ENCODE data around the gene MCOLN2.

Gene MCOLN2

GRCh38 chr1:84982395-84982794, 14.5 kb downstream of the MCOLN2 start:
- DNase-seq, result no peak

GRCh38 chr1:84975035-84975434, 21.9 kb downstream of the MCOLN2 start:
- DNase-seq, result no peak

GRCh38 chr1:84973498-84974334, 23.2 kb downstream of the MCOLN2 start:
- no peak for DNase-seq

- DNase-seq, result no peak
Observed at GRCh38 chr1:84972377-84972987, 24.4 kb downstream of the MCOLN2 start.

GRCh38 chr1:84971957-84972356, 25.0 kb downstream of the MCOLN2 start:
- no peak for DNase-seq

- no peak for DNase-seq
Observed at GRCh38 chr1:84969489-84970250, 27.2 kb downstream of the MCOLN2 start.

GRCh38 chr1:84968865-84969264, 28.0 kb downstream of the MCOLN2 start:
- DNase-seq, result no peak

GRCh38 chr1:84968101-84968500, 28.8 kb downstream of the MCOLN2 start:
- no peak for DNase-seq

- no peak for DNase-seq
Observed at GRCh38 chr1:84967666-84968065, 29.2 kb downstream of the MCOLN2 start.

- no peak for DNase-seq
Observed at GRCh38 chr1:84963021-84963420, 33.9 kb downstream of the MCOLN2 start.

- DNase-seq, result no peak
Observed at GRCh38 chr1:84961316-84961715, 35.6 kb downstream of the MCOLN2 start.

- no peak for DNase-seq
Observed at GRCh38 chr1:84960371-84960770, 36.5 kb downstream of the MCOLN2 start.

- DNase-seq, result no peak
Observed at GRCh38 chr1:84959294-84959693, 37.6 kb downstream of the MCOLN2 start.

GRCh38 chr1:84957966-84958365, 38.9 kb downstream of the MCOLN2 start:
- no peak for DNase-seq

GRCh38 chr1:84956655-84957054, 40.3 kb downstream of the MCOLN2 start:
- DNase-seq, result no peak

- DNase-seq, result no peak
Observed at GRCh38 chr1:84956097-84956496, 40.8 kb downstream of the MCOLN2 start.

- no peak for DNase-seq
Observed at GRCh38 chr1:84949664-84950063, 47.2 kb downstream of the MCOLN2 start.

GRCh38 chr1:84947536-84948410, 49.1 kb downstream of the MCOLN2 start:
- no peak for DNase-seq

GRCh38 chr1:84946631-84947030, 50.3 kb downstream of the MCOLN2 start:
- no peak for DNase-seq

- peak; percentile 87 for DNase-seq
Observed at GRCh38 chr1:84944767-84945486, 52.0 kb downstream of the MCOLN2 start.

GRCh38 chr1:84941843-84942242, 55.1 kb downstream of the MCOLN2 start:
- no peak for DNase-seq

GRCh38 chr1:84940481-84940880, 56.4 kb downstream of the MCOLN2 start:
- DNase-seq, result no peak
